CD4-positive, alpha-beta T cell treated with Interleukin-6 at 100 ng/mL for 8 hours (primary cell): ENCODE results near the gene TAF11L3.
"Not testable (repeated sequence)": the region's sequence is repeated elsewhere in the genome, so short reads cannot be mapped to it uniquely, and the experiment has no call there.

Source experiments
- DNase-seq: peaks from one replicate; pipeline ENCODE4 v3.0.0-alpha.2; 2020; ENCODE audit warnings: mixed read lengths, low spot score

Gene TAF11L3

GRCh38 chr5:17518067-17518466 lies at the start of gene TAF11L3:
Gene TAF11L3 (plus strand): TSS chr5:17518367.
- DNase-seq, result not testable (repeated sequence)

GRCh38 chr5:17470064-17470463 lies 48.1 kb upstream of the TAF11L3 start:
- no peak for DNase-seq

- DNase-seq, result not testable (repeated sequence)
Measured at GRCh38 chr5:17475064-17475463, 43.1 kb upstream of the TAF11L3 start.

GRCh38 chr5:17477043-17477442 lies 41.1 kb upstream of the TAF11L3 start:
- DNase-seq, result no peak

- no peak for DNase-seq
Measured at GRCh38 chr5:17477573-17478265, 40.4 kb upstream of the TAF11L3 start.

GRCh38 chr5:17481378-17481777 lies 36.8 kb upstream of the TAF11L3 start:
- DNase-seq, result no peak

GRCh38 chr5:17482790-17483189 lies 35.4 kb upstream of the TAF11L3 start:
- no peak for DNase-seq

GRCh38 chr5:17486464-17487173 lies 31.5 kb upstream of the TAF11L3 start:
- not testable (repeated sequence) for DNase-seq

GRCh38 chr5:17487174-17487512 lies 31.0 kb upstream of the TAF11L3 start:
- no peak for DNase-seq

GRCh38 chr5:17491257-17491656 lies 26.9 kb upstream of the TAF11L3 start:
- not testable (repeated sequence) for DNase-seq

- no peak for DNase-seq
Measured at GRCh38 chr5:17492770-17493169, 25.4 kb upstream of the TAF11L3 start.

- DNase-seq, result no peak
Measured at GRCh38 chr5:17497446-17497845, 20.7 kb upstream of the TAF11L3 start.

- DNase-seq, result not testable (repeated sequence)
Measured at GRCh38 chr5:17497931-17498330, 20.2 kb upstream of the TAF11L3 start, which contains the start of gene TAF11L2. Gene TAF11L2 (plus strand): TSS chr5:17498231.

GRCh38 chr5:17511775-17512325 lies 6.3 kb upstream of the TAF11L3 start:
- DNase-seq, result no peak

GRCh38 chr5:17517526-17517925 lies 641 bp upstream of the TAF11L3 start:
- not testable (repeated sequence) for DNase-seq

- not testable (repeated sequence) for DNase-seq
Measured at GRCh38 chr5:17519508-17519907, 1.3 kb downstream of the TAF11L3 start.

- not testable (repeated sequence) for DNase-seq
Measured at GRCh38 chr5:17521501-17521900, 3.3 kb downstream of the TAF11L3 start, which contains the start of gene TAF11L4. Gene TAF11L4 (plus strand): TSS chr5:17521801.

GRCh38 chr5:17524935-17525334 lies 6.8 kb downstream of the TAF11L3 start, which contains the start of gene TAF11L5:
Gene TAF11L5 (plus strand): TSS chr5:17525235.
- DNase-seq, result not testable (repeated sequence)

GRCh38 chr5:17526504-17526903 lies 8.3 kb downstream of the TAF11L3 start:
- DNase-seq, result peak; percentile 5

- DNase-seq, result not testable (repeated sequence)
Measured at GRCh38 chr5:17528369-17528768, 10.2 kb downstream of the TAF11L3 start, which contains the start of gene TAF11L6. Gene TAF11L6 (plus strand): TSS chr5:17528669.
